ENCODE data around the gene STAU1.
A peak's percentile ranks its signal among the peaks of the same experiment; 100 is the strongest.
"Not testable (repeated sequence)": the region's sequence is repeated elsewhere in the genome, so short reads cannot be mapped to it uniquely, and the experiment has no call there.

The STAU1 gene

DNA sequence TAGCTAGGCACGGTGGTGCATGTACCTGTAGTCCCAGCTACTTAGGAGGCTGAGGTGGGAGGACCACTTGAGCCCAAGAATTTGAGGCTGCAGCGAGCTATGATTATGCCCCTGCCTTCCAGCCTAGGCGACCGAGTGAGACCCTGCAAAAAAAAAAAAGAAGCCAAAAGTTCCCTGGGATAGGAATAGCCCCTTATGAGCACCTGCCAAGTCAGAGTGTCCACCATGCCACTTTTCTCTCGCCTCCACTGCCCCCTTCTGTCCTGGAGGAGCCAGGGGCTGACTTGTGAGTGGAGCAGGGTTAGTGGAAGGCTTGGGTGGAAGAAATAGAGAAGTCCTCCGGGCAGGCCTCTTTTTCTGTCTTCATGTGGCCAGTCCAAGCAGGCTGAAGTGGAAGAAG, 18.9 kb upstream of the STAU1 start:
- no peak overlapping the region for H3K4me3 ChIP-seq (ENCODE audit: low read depth, low read length)
- peak; percentile 32 for DNase-seq (ENCODE audit: low read depth)
- TF ChIP-seq, protein P1, sequence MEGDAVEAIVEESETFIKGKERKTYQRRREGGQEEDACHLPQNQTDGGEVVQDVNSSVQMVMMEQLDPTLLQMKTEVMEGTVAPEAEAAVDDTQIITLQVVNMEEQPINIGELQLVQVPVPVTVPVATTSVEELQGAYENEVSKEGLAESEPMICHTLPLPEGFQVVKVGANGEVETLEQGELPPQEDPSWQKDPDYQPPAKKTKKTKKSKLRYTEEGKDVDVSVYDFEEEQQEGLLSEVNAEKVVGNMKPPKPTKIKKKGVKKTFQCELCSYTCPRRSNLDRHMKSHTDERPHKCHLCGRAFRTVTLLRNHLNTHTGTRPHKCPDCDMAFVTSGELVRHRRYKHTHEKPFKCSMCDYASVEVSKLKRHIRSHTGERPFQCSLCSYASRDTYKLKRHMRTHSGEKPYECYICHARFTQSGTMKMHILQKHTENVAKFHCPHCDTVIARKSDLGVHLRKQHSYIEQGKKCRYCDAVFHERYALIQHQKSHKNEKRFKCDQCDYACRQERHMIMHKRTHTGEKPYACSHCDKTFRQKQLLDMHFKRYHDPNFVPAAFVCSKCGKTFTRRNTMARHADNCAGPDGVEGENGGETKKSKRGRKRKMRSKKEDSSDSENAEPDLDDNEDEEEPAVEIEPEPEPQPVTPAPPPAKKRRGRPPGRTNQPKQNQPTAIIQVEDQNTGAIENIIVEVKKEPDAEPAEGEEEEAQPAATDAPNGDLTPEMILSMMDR (IDR thresholded peaks at IDR 0.05; ENCODE audit: insufficient read depth, low read depth, low read length, missing control alignments), result peak; percentile 24

DNA sequence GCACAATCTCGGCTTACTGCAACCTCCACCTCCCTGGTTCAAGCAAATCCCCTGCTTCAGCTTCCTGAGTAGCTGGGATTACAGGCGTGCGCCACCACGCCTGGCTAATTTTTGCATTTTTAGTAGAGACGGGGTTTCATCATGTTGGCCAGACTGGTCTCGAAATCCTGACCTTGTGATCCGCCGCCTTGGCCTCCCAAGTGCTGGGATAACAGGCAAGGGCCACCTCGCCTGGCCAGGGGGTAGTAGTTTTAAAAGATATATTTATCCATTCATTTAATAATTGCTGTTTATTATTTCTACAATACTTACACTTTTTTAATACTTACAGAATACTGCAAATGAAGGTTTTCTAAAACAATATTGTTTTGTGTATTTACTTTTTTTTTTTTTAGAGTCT, 15.6 kb upstream of the STAU1 start:
- TF ChIP-seq, protein P1 (IDR thresholded peaks at IDR 0.05; ENCODE audit: insufficient read depth, low read depth, low read length, missing control alignments), result no peak
- DNase-seq (ENCODE audit: low read depth), result no peak

DNA sequence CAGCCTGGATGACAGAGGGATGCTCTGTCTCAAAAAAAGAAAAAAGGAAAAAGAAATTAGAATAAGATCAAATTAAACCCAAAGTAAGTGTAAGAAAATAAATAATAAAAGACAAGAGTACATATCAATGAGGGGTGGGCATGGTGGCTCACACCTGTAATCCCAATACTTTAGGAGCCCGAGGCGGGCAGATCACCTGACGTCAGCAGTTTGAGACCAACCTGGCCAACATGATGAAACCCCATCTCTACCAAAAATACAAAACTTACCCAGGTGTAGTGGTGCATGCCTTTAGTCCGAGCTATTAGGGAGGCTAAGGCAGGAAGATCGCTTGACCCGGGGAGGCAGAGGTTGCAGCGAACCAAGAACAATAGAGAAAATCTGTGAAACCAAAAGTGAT, 14.9 kb upstream of the STAU1 start:
- TF ChIP-seq, protein P1 (IDR thresholded peaks at IDR 0.05; ENCODE audit: insufficient read depth, low read depth, low read length, missing control alignments), result no peak
- H3K4me3 ChIP-seq (ENCODE audit: low read depth, low read length), result no peak overlapping the region
- DNase-seq (ENCODE audit: low read depth), result no peak

More for the DNA sequence above, 15.6 kb upstream of the STAU1 start:
- H3K4me3 ChIP-seq (ENCODE audit: low read depth, low read length), result no peak overlapping the region

DNA sequence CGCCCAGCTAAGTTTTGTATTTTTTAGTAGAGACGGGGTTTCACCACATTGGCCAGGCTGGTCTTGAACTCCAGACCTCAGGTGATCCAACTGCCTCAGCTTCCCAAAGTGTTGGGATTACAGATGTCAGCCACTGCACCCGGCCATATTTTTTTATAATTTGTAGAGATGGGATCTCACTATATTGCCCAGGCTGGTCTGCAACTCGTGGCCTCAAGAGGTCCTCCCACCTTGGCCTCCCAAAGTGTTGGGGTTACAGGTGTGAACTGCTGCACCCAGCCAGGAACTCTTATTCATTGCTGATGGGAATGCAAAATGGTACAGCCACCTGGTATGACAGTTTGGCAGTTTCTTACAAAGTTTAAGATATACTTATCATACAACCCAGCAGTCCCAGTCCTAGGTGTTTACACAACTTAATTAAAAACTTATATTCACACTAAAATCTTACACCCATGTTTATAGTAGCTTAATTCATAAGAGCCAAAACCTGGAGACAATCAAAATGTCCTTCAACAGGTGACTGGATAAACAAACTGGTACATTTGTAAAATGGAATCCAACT, 11.7 kb upstream of the STAU1 start:
- H3K4me3 ChIP-seq (ENCODE audit: low read depth, low read length), result no peak overlapping the region
- DNase-seq (ENCODE audit: low read depth), result no peak
- TF ChIP-seq, protein P1 (IDR thresholded peaks at IDR 0.05; ENCODE audit: insufficient read depth, low read depth, low read length, missing control alignments), result no peak

DNA sequence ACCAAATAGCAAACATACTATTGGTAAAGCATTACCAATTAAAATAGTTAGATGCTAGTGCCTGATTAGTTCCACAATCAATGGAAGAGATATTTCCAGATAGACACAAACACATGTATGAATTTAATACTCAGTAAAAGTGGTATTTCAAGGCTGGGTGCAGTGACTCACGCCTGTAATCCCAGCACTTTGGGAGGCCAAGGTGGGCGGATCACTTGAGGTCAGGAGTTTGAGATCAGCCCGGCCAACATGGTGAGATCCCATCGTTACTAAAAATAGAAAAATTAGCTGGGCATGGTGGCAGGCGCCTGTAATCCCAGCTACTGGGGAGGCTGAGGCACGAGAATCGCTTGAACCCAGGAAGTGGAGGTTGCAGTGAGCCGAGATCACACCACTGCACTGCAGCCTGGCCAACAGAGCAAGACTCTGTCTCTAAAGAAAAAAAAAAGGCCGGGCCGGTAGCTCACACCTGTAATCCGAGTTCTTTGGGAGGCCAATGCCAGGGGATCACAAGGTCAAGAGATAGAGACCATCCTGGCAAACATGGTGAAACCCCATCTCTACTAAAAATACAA, 4.9 kb upstream of the STAU1 start:
- DNase-seq (ENCODE audit: low read depth); H3K4me3 ChIP-seq (ENCODE audit: low read depth, low read length): not testable (repeated sequence)

DNA sequence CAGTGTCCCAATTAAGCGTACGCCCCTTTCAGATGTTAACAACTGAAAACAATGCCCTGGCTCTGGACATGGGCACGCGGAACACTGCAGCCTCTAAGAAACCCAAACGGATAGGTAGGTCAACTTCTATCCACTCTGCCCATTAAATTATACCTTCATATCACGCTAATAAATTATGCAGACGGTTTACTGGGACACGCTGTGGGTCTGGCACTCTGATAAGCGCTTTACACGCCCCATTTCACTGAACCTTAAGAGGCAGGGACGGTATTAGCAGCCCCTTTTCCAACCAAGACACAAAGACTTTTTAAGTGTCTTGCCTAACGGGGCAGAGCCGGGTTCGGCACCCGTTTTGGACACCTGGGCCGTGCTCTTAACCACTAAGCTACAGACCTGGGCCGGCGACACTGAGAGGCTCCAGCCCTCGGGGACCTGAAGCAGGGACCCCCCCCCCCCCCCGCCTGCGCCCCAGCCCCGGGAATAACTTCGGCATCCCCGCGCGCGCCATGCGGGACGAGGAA, 744 bp downstream of the STAU1 start:
- peak overlapping the region; percentile 77 for H3K4me3 ChIP-seq (ENCODE audit: low read depth, low read length)
- peak; percentile 30 for DNase-seq (ENCODE audit: low read depth)
- TF ChIP-seq, protein P1 (IDR thresholded peaks at IDR 0.05; ENCODE audit: insufficient read depth, low read depth, low read length, missing control alignments), result no peak

DNA sequence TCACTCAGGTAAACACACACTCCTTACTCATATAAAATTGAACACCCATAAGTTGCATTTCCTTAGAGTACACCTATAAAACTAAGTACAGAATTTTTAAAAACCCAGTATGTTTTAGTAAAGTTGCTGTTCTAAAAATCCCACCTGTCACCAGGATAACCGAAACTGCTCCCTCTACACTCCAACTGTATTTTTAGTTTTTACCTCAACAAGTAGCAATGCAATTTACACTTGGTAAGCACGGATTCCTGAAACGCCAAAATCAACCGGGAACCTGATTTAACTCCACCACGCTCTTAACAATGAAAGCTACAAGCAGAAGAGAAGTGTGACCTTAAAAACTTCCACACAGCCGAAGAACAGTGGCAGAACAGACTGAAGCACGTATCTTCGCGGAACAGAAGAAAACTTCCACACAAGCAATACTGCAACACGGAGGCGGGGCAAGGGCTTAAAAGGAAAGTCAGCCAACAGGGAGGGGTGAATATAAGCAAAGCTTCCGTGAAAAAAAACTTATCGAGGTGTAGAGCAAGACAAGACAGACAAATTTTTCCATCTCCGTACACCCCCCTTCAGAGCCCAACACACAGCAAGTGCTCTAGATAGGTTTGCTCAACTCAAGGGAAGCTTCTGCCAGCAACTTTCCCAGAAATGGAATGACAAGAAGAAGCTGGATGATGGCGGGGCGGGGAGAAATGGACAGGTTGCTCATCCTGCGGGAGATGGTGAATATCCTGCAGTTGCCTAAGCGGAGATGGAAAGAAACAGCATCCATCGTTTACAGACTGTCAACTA, 1.4 kb downstream of the STAU1 start:
- H3K4me3 ChIP-seq (ENCODE audit: low read depth, low read length), result peak overlapping the region; percentile 77
- TF ChIP-seq, protein P1 (IDR thresholded peaks at IDR 0.05; ENCODE audit: insufficient read depth, low read depth, low read length, missing control alignments), result no peak
- DNase-seq (ENCODE audit: low read depth), result peak; percentile 65

All from GM12865 (cell line).